AG04450 (cell line): ENCODE results near the gene CORO2B. TPM values are rescaled to one million over a fixed set of nuclear protein-coding genes. Genes with fewer than 3 reads are reported as not detected.
A peak's percentile ranks its signal among the peaks of the same experiment; 100 is the strongest.

Experiments
- CTCF ChIA-PET: fragments of 300-600, 350-600 bp; formaldehyde crosslinking; extraction: SDS; loops from one replicate; lab custom pipeline; 2022; ENCODE audit warnings: antibody characterized with exemption, inconsistent platforms; lab: Charles Lee
- POLR2A ChIA-PET: fragments of 350-600 bp; formaldehyde crosslinking; extraction: SDS; loops from one replicate; lab custom pipeline; 2021; ENCODE audit warnings: antibody characterized with exemption, inconsistent platforms; lab: Yijun Ruan, JAX
- DNase-seq: peaks from one replicate; pipeline ENCODE4 v3.0.0-alpha.2; 2011; ENCODE audit warnings: low read depth, low spot score
- H3K27ac ChIP-seq: one replicate; pipeline ENCODE4 v1.5.1; 2012; ENCODE audit warnings: low read depth, low read length, control low read depth
- H3K27me3 ChIP-seq: one replicate; pipeline ENCODE4 v1.6.0; 2012; ENCODE audit warnings: low read length; ENCODE audit not compliant: control insufficient read depth, insufficient read depth
- H3K4me3 ChIP-seq: 2 replicates; pipeline ENCODE4 v1.5.1; 2011; ENCODE audit warnings: mild to moderate bottlenecking, low read depth, low read length, control low read depth
- H3K9me3 ChIP-seq: 2 replicates; pipeline ENCODE4 v1.5.1; 2012; ENCODE audit warnings: low read length; ENCODE audit not compliant: control insufficient read depth, insufficient read depth
- CTCF ChIP-seq: IDR thresholded peaks from 2 replicates; pipeline ENCODE4 v1.5.1; 2011; ENCODE audit warnings: low read depth, low read length, control low read depth, inconsistent platforms
- polyA plus RNA-seq: library from polyadenylated mRNA; depleted of rRNA; stranded (reverse); fragments of >200 nt; gene quantifications from 2 replicates; pipeline ENCODE4 v1.2.3, GENCODE V29; 2011

The CORO2B gene
- polyA plus RNA-seq, 1 experiment, result 16.1 TPM

- Histone ChIP-seq H3K27ac (peak overlapping the region; percentile 47), H3K27me3 (no peaks in the 10 kb centered on the region), H3K4me3 (no peak overlapping the region), H3K9me3 (no peaks in the 10 kb centered on the region)
- ChIA-PET POLR2A (interaction anchor here (1.2 kb wide), 1 partner anchor 49 kb away, joined by 3 read pairs; no protein-coding TSS in a partner anchor), CTCF (interaction anchor here (1.0 kb wide), 1 partner anchor 35 kb away, joined by 3 read pairs; no protein-coding TSS in a partner anchor)
- no peak for TF ChIP-seq CTCF
- DNase-seq, result no peak
These were observed 10.3 kb downstream of the CORO2B start for GRCh38 chr15:68589053-68589452.

- H3K27ac ChIP-seq, result no peak overlapping the region
- H3K27me3 ChIP-seq, result no peaks in the 10 kb centered on the region
- ChIA-PET POLR2A (no interaction called here), CTCF (interaction anchor here (1.2 to 1.5 kb wide), 2 partner anchors 40 to 83 kb away, joined by 3 read pairs; no protein-coding TSS in a partner anchor)
- TF ChIP-seq CTCF, result no peak
- DNase-seq, result no peak
- no peaks in the 10 kb centered on the region for H3K9me3 ChIP-seq
- H3K4me3 ChIP-seq, result no peak overlapping the region
These were observed 11.3 kb downstream of the CORO2B start for GRCh38 chr15:68589783-68590710.

GRCh38 chr15:68590721-68591389 is 12.1 kb downstream of the CORO2B start:
- DNase-seq, result no peak
- no peaks in the 10 kb centered on the region for H3K9me3 ChIP-seq
- H3K4me3 ChIP-seq, result no peak overlapping the region
- TF ChIP-seq CTCF, result no peak
- POLR2A ChIA-PET, result interaction anchor here (0.7 kb wide), 1 partner anchor 21 kb away, joined by 3 read pairs; no protein-coding TSS in a partner anchor
- CTCF ChIA-PET, result interaction anchor here (1.2 to 1.5 kb wide), 2 partner anchors 41 to 83 kb away, joined by 3 read pairs; no protein-coding TSS in a partner anchor
- H3K27ac ChIP-seq, result no peak overlapping the region
- H3K27me3 ChIP-seq, result no peaks in the 10 kb centered on the region

- POLR2A ChIA-PET, result no interaction called here
- Histone ChIP-seq H3K27me3 (no peaks in the 10 kb centered on the region), H3K27ac (peak overlapping the region; percentile 47), H3K4me3 (no peak overlapping the region), H3K9me3 (no peaks in the 10 kb centered on the region)
- no peak for DNase-seq
- TF ChIP-seq CTCF, result no peak
- CTCF ChIA-PET, result interaction anchor here (1.9 kb wide), 1 partner anchor 82 kb away, joined by 10 read pairs; no protein-coding TSS in a partner anchor
These were observed 13.3 kb downstream of the CORO2B start for GRCh38 chr15:68592054-68592453.
